Right lobe of liver (tissue), 4 donors: ENCODE data around the gene CFAP99.

ENCODE experiments used
- POLR2A ChIP-seq: fragments of 450-650 bp; IDR thresholded peaks from one replicate; pipeline ENCODE4 v1.6.1; 2017; ENCODE audit warnings: antibody characterized with exemption, mild to moderate bottlenecking
- TF ChIP-seq, protein P1 (sequence below), 4 donors: fragments of 200-600 bp in 3 of 4; fragments of 450-650 bp in 1 of 4; IDR thresholded peaks; one replicate each; pipeline versions ENCODE4 v1.5.1 to v1.8.0; 2016 to 2022; ENCODE audit warnings: antibody characterized with exemption in 4 of 4, mild to moderate bottlenecking in 2 of 4
- donor health status: DM: no; HTN: no; CAD: no.
- donor health status: DM: no; HTN: no; CAD: no.
- donor health status: DM: no; HTN: yes; CAD: no.

GRCh38 chr4:2484185-2484584, 65.4 kb downstream of the CFAP99 start:
- TF ChIP-seq, protein P1, sequence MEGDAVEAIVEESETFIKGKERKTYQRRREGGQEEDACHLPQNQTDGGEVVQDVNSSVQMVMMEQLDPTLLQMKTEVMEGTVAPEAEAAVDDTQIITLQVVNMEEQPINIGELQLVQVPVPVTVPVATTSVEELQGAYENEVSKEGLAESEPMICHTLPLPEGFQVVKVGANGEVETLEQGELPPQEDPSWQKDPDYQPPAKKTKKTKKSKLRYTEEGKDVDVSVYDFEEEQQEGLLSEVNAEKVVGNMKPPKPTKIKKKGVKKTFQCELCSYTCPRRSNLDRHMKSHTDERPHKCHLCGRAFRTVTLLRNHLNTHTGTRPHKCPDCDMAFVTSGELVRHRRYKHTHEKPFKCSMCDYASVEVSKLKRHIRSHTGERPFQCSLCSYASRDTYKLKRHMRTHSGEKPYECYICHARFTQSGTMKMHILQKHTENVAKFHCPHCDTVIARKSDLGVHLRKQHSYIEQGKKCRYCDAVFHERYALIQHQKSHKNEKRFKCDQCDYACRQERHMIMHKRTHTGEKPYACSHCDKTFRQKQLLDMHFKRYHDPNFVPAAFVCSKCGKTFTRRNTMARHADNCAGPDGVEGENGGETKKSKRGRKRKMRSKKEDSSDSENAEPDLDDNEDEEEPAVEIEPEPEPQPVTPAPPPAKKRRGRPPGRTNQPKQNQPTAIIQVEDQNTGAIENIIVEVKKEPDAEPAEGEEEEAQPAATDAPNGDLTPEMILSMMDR (IDR thresholded peaks at IDR 0.05) = no peak
- TF ChIP-seq POLR2A = no peak
